Activated CD4-positive, alpha-beta T cell treated with anti-CD3 and anti-CD28 coated beads for 4 hours (primary cell): Measurements from ENCODE around the gene ANKMY2.
"Not testable (repeated sequence)": the region's sequence is repeated elsewhere in the genome, so short reads cannot be mapped to it uniquely, and the experiment has no call there.

Experiments used
- DNase-seq, 2 donors: peaks; one replicate each; pipeline ENCODE4 v3.0.0-alpha.2; 2020

The ANKMY2 gene

GRCh38 chr7:16645593-16646471, at the start of gene ANKMY2, which contains the start of gene BZW2:
Gene ANKMY2, minus strand, starts transcription at chr7:16645754. Its CDS starts 181 bp downstream, at chr7:16645573.
Gene BZW2, plus strand, starts transcription at chr7:16646181. Its CDS starts 19,263 bp downstream, at chr7:16665444.
- DNase-seq = peak; percentile 90 to 93

- no peak for DNase-seq
Measured at GRCh38 chr7:16694806-16695205, 49.3 kb upstream of the ANKMY2 start.

GRCh38 chr7:16693601-16694318, 48.2 kb upstream of the ANKMY2 start:
- no peak for DNase-seq

GRCh38 chr7:16691241-16691640, 45.7 kb upstream of the ANKMY2 start:
- no peak for DNase-seq

DNA sequence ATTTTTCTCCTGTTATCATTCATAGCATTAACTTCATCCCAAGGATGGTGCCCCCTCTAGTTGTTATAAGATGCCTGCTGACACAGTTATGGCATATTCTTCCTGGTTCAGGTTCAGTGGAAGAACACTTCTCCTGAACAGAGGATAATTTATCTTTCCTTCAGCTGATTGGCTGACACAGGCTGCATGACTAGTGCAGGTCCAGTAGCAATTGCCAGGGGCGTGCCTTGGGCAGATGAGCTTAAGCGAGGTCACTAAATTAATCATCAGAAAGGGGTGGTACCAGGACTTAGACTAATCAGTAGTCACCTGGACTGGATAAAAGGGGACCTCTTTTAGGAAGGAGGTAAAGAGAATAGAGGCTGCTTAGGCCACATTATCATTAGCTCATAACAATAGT, 42.7 kb upstream of the ANKMY2 start:
- no peak for DNase-seq

- no peak for DNase-seq
Measured at GRCh38 chr7:16685535-16685934, 40.0 kb upstream of the ANKMY2 start.

- no peak for DNase-seq
Measured at GRCh38 chr7:16684935-16685334, 39.4 kb upstream of the ANKMY2 start.

GRCh38 chr7:16678645-16679566, 33.4 kb upstream of the ANKMY2 start:
- DNase-seq = not testable (repeated sequence)

DNA sequence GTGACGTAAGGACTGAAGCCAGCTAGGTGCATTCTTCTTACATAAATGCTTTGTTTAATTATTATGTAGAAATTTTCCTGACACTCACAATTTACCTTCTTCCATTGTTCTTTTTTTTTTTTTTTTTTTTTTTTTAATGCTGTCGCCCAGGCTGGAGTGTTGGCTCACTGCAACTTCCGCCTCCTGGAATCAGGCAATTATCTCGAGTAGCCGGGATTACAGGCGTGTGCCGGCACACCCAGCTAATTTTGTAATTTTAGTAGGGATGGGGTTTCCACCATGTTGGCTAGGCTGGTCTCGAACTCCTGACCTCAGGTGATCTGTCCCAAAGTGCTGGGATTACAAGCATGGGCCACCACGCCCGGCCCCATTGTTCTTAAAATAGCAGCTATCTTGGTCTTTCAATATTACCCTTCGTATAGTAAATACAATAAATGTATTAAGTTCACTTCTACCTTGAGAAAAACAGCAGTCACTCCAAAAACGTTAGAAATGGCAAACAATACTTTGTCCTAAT, 32.5 kb upstream of the ANKMY2 start:
- DNase-seq = no peak

- DNase-seq = no peak
Measured at GRCh38 chr7:16675277-16675676, 29.7 kb upstream of the ANKMY2 start.

DNA sequence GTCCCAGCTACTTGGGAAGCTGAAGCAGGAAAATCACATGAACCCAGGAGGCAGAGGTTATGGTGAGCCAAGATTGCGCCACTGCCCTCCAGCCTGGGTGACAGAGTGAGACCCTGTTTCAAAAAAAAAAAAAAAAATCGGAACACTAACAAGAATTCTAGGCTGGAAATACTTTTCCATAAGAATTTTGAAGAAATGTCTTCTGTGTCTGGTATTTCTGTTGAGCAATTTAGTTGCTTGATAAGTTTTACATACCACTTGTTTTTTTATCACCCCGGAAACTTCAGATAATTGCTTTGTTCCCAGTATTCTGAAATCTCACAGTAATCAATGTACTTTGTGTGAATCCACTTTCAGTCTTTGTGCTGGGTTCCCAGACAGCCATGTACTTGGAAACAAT, 26.3 kb upstream of the ANKMY2 start:
- DNase-seq = no peak

- DNase-seq = no peak
Measured at GRCh38 chr7:16670731-16671344, 25.3 kb upstream of the ANKMY2 start.

- DNase-seq = no peak
Measured at GRCh38 chr7:16670021-16670420, 24.5 kb upstream of the ANKMY2 start.

DNA sequence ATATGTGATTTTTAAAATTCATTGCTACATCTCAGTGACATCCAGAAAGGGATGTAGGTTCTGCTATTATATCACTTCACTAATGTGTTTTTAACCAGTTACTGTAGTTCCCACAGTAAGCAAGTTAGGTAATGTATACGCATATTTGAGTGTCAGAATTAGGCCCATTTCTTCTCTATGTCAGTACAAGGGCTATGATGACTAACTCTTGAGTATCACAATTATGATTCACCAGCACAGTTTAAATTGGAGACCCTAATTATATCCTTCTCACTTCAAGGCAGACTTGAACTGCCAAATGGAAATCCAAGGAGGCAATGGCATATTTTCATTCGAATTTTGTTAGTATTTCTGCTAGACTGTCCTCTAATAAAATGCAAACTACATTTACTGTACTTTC, 24.0 kb upstream of the ANKMY2 start:
- DNase-seq = no peak

DNA sequence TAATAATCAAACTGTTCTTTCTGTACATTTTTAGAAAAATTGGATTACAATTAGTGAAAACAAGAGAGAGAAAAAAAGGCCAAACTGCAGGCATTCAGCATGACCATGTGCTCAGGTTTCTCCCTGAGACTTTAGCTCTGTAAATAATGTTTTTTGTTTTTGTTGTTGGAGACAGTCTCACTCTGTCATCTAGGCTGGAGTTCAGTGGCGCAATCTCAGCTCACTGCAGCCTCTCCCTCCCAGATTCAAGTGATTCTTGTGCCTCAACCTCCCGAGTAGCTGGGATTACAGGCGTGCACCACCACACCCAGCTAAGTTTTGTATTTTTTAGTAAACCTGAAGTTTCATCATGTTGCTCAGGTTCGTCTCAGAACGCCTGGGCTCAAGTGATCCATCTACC, 23.4 kb upstream of the ANKMY2 start:
- no peak for DNase-seq

DNA sequence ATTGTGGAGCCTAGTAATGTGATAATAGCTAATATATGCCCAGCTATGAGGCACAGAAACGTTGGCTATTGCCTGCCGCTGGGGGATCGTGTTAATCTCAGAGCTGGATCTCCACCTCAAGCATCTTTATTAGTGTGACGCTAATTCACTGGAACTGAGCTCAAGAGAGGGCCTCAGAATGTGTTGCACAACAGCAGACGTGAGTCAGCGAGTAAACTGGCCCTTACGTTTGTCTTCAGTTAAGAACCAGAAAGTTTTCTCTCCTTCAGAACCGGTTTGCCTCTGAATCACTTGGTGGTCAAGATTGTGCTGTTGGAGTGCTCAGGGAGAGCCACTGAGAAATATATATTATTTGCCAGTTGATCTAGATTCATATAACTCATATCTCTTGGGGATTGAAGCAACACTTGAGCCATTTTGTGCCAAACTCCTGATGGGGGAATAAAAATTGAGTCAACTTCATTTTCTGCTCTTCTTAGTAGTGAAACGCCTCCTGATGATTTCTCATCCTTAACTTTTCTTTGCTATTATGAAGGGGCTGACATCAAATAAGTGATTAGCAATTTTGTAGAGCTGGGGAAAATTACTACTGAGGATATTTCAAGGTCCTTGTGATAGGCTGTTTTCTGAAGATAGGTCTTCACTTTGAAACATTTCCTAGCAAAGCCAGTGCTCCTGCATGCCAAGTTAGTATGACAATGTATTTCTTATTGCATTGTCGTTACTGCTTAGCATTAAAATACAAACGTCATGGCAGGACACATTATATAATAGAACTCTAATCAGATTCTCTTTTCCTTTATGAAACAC, 22.7 kb upstream of the ANKMY2 start:
- no peak for DNase-seq

- no peak for DNase-seq
Measured at GRCh38 chr7:16667355-16667754, 21.8 kb upstream of the ANKMY2 start.

GRCh38 chr7:16661924-16662323, 16.4 kb upstream of the ANKMY2 start:
- no peak for DNase-seq

GRCh38 chr7:16660702-16661464, 15.3 kb upstream of the ANKMY2 start:
- no peak for DNase-seq

GRCh38 chr7:16659854-16660497, 14.4 kb upstream of the ANKMY2 start:
- DNase-seq = not testable (repeated sequence)
